NCI-H69 (cell line): Measurements from ENCODE around the gene NUP58.

Experiments used
- DNase-seq: peaks from one replicate; lab custom pipeline; 2025; lab: John Stamatoyannopoulos, UW

Gene NUP58

GRCh38 chr13:25301347-25302113 is at the start of gene NUP58:
TSS of gene NUP58 (plus strand) at chr13:25301625. CDS start at chr13:25301774, 149 bp downstream.
- DNase-seq = peak; percentile 92

GRCh38 chr13:25252225-25252624 is 49.2 kb upstream of the NUP58 start:
- no peak for DNase-seq

- no peak for DNase-seq
These were observed 48.7 kb upstream of the NUP58 start for GRCh38 chr13:25252752-25253151.

GRCh38 chr13:25253702-25254101 is 47.7 kb upstream of the NUP58 start:
- no peak for DNase-seq

- DNase-seq = no peak
These were observed 39.2 kb upstream of the NUP58 start for GRCh38 chr13:25262261-25262660.

- DNase-seq = no peak
These were observed 34.7 kb upstream of the NUP58 start for GRCh38 chr13:25266706-25267105.

- DNase-seq = no peak
These were observed 33.7 kb upstream of the NUP58 start for GRCh38 chr13:25267715-25268114.

- DNase-seq = no peak
These were observed 32.9 kb upstream of the NUP58 start for GRCh38 chr13:25268561-25268960.

- no peak for DNase-seq
These were observed 24.7 kb upstream of the NUP58 start for GRCh38 chr13:25276748-25277147.

GRCh38 chr13:25280396-25280795 is 21.0 kb upstream of the NUP58 start:
- no peak for DNase-seq

GRCh38 chr13:25281193-25281934 is 20.1 kb upstream of the NUP58 start:
- DNase-seq = no peak

GRCh38 chr13:25281935-25282332 is 19.5 kb upstream of the NUP58 start:
- no peak for DNase-seq

GRCh38 chr13:25286308-25286968 is 15.0 kb upstream of the NUP58 start:
- DNase-seq = peak; percentile 34

GRCh38 chr13:25286969-25287961 is 14.2 kb upstream of the NUP58 start, which contains the start of gene MTMR6:
TSS of gene MTMR6 (minus strand) at chr13:25287488. CDS start at chr13:25287247, 241 bp downstream.
- DNase-seq = peak; percentile 92

- peak; percentile 1 for DNase-seq
These were observed 12.5 kb upstream of the NUP58 start for GRCh38 chr13:25288966-25289365.

- no peak for DNase-seq
These were observed 9.7 kb upstream of the NUP58 start for GRCh38 chr13:25291691-25292090.

- peak; percentile 22 for DNase-seq
These were observed 9.1 kb upstream of the NUP58 start for GRCh38 chr13:25292301-25292700.

- no peak for DNase-seq
These were observed 6.2 kb upstream of the NUP58 start for GRCh38 chr13:25295228-25295627.

- DNase-seq = no peak
These were observed 5.7 kb upstream of the NUP58 start for GRCh38 chr13:25295701-25296100.

- peak; percentile 47 for DNase-seq
These were observed 521 bp upstream of the NUP58 start for GRCh38 chr13:25300861-25301346.

- DNase-seq = no peak
These were observed 696 bp downstream of the NUP58 start for GRCh38 chr13:25302121-25302520.
